CD14-positive monocyte (primary cell): ENCODE measurements around the gene MICAL2. TPM values are rescaled to one million over a fixed set of nuclear protein-coding genes. Genes with fewer than 3 reads are reported as not detected.

Source experiments
- DNase-seq, 3 donors: peaks; one replicate each; pipeline ENCODE4 v3.0.0-alpha.2; 2011 to 2022
- H2AFZ ChIP-seq: 2 replicates; pipeline ENCODE4 v1.6.0; 2012; ENCODE audit warnings: mild to moderate bottlenecking, low read depth, low read length, inconsistent platforms; ENCODE audit not compliant: insufficient read depth, poor library complexity, severe bottlenecking
- H3K27ac ChIP-seq, 2 donors: 1 replicate in 1 of 2; 2 replicates in 1 of 2; pipeline ENCODE4 v1.5.1; 2012 to 2013; ENCODE audit warnings: low read length in 2 of 2, control low read depth in 1 of 2, inconsistent platforms in 1 of 2, low read depth in 1 of 2, mild to moderate bottlenecking in 1 of 2
- H3K27me3 ChIP-seq, 2 donors: one replicate each; pipeline versions ENCODE4 v1.6.0 to v1.6.1; 2011 to 2013; ENCODE audit warnings: low read length in 2 of 2; ENCODE audit not compliant: control insufficient read depth in 2 of 2, insufficient read depth in 2 of 2
- H3K36me3 ChIP-seq, 2 donors: replicated peaks in 1 of 2; 1 replicate in 1 of 2; 2 replicates in 1 of 2; pipeline versions ENCODE4 v1.5.1 to v1.6.1; 2012 to 2013; ENCODE audit warnings: low read length in 2 of 2, control low read depth in 1 of 2, inconsistent platforms in 1 of 2, mild to moderate bottlenecking in 1 of 2; ENCODE audit not compliant: insufficient read depth in 2 of 2, control insufficient read depth in 1 of 2
- H3K4me1 ChIP-seq, 2 donors: 1 replicate in 1 of 2; 2 replicates in 1 of 2; pipeline versions ENCODE4 v1.5.1 to v1.6.1; 2012 to 2013; ENCODE audit warnings: low read length in 2 of 2, control low read depth in 1 of 2, inconsistent platforms in 1 of 2, mild to moderate bottlenecking in 1 of 2, moderate library complexity in 1 of 2; ENCODE audit not compliant: insufficient read depth in 2 of 2, control insufficient read depth in 1 of 2
- H3K4me2 ChIP-seq: replicated peaks from 2 replicates; pipeline ENCODE3; 2012; ENCODE audit warnings: low read length, moderate library complexity, mild to moderate bottlenecking; ENCODE audit not compliant: poor library complexity, severe bottlenecking; ENCODE audit errors: extremely low read depth
- H3K4me3 ChIP-seq, 3 experiments: fragments of 200-600 bp in 1 of 3; sonication (generic) in 1 of 3; replicated peaks in 1 of 3; 1 replicate in 2 of 3; 2 replicates in 1 of 3; pipeline ENCODE4 v1.5.1; 2011 to 2013; ENCODE audit warnings: low read length in 3 of 3, mild to moderate bottlenecking in 3 of 3, control low read depth in 2 of 3, low read depth in 2 of 3, inconsistent platforms in 1 of 3, moderate library complexity in 1 of 3
- H3K79me2 ChIP-seq: 2 replicates; pipeline ENCODE4 v1.6.0; 2012; ENCODE audit warnings: mild to moderate bottlenecking, control low read depth, inconsistent platforms, low read length, moderate library complexity; ENCODE audit not compliant: insufficient read depth
- H3K9ac ChIP-seq: 2 replicates; pipeline ENCODE4 v1.6.0; 2017; ENCODE audit warnings: low read length, mild to moderate bottlenecking; ENCODE audit not compliant: insufficient read depth, poor library complexity, severe bottlenecking
- H3K9me3 ChIP-seq, 2 donors: replicated peaks in 1 of 2; 1 replicate in 1 of 2; 2 replicates in 1 of 2; pipeline versions ENCODE4 v1.5.1 to v1.6.1; 2012 to 2013; ENCODE audit warnings: low read length in 2 of 2, control low read depth in 1 of 2; ENCODE audit not compliant: control insufficient read depth in 1 of 2, insufficient read depth in 1 of 2
- H4K20me1 ChIP-seq: 2 replicates; pipeline ENCODE4 v1.6.0; 2012; ENCODE audit warnings: mild to moderate bottlenecking, low read length, control low read depth, moderate library complexity; ENCODE audit not compliant: insufficient read depth
- H3K27ac Mint-ChIP-seq, 7 donors: one replicate each; pipeline ENCODE4 v1.8.0; 2020; ENCODE audit warnings: mild to moderate bottlenecking in 7 of 7, mixed read lengths in 7 of 7, moderate library complexity in 6 of 7, inconsistent platforms in 2 of 7
- H3K27me3 Mint-ChIP-seq, 3 donors: one replicate each; pipeline ENCODE4 v1.8.0; 2021 to 2022; ENCODE audit warnings: low read depth in 3 of 3, mild to moderate bottlenecking in 3 of 3, mixed read lengths in 3 of 3, moderate library complexity in 3 of 3, inconsistent platforms in 1 of 3
- H3K36me3 Mint-ChIP-seq, 2 donors: one replicate each; pipeline ENCODE4 v1.8.0; 2020; ENCODE audit warnings: mixed read lengths in 2 of 2, inconsistent platforms in 1 of 2, mild to moderate bottlenecking in 1 of 2
- H3K4me1 Mint-ChIP-seq: one replicate; pipeline ENCODE4 v1.8.0; 2020; ENCODE audit warnings: mild to moderate bottlenecking, mixed read lengths
- H3K4me3 Mint-ChIP-seq, 2 donors: one replicate each; pipeline ENCODE4 v1.8.0; 2020; ENCODE audit warnings: mild to moderate bottlenecking in 2 of 2, mixed read lengths in 2 of 2, moderate library complexity in 1 of 2
- H3K9me3 Mint-ChIP-seq, 7 donors: one replicate each; pipeline ENCODE4 v1.8.0; 2020 to 2022; ENCODE audit warnings: mixed read lengths in 7 of 7, mild to moderate bottlenecking in 6 of 7, moderate library complexity in 6 of 7, inconsistent platforms in 2 of 7
- WGBS: methylation state at CpG from one replicate; pipeline ENCODE4 v1.1.5; 2013; ENCODE audit warnings: missing lambda C conversion rate; ENCODE audit not compliant: insufficient coverage; 5-methylcytosine and 5-hydroxymethylcytosine counted together
- intact Hi-C, 2 donors: fragments of 100-400 bp; cut with micrococcal nuclease; formaldehyde crosslinking; loops; one replicate each; pipeline versions ENCODE4 v1.15.0 to v1.15.1; 2023
- polyA plus RNA-seq, 3 donors: library from polyadenylated mRNA; depleted of rRNA in 1 of 3; unstranded in 2 of 3; stranded (reverse) in 1 of 3; fragments of 300-500 nt in 2 of 3; fragments of >200 nt in 1 of 3; fragmentation: Illumina TruSeq in 2 of 3; gene quantifications; 1 replicate in 2 of 3; 2 replicates in 1 of 3; pipeline ENCODE4 v1.2.3, GENCODE V29; 2012 to 2021
- TF ChIP-seq, protein P1 (sequence below): fragments of 200-600 bp; IDR thresholded peaks from one replicate; pipeline ENCODE4 v1.8.0; 2022; ENCODE audit warnings: antibody characterized with exemption, mild to moderate bottlenecking

Gene MICAL2
- polyA plus RNA-seq, 3 donors = 39.8 to 72.5 (median 44.0) TPM

DNA sequence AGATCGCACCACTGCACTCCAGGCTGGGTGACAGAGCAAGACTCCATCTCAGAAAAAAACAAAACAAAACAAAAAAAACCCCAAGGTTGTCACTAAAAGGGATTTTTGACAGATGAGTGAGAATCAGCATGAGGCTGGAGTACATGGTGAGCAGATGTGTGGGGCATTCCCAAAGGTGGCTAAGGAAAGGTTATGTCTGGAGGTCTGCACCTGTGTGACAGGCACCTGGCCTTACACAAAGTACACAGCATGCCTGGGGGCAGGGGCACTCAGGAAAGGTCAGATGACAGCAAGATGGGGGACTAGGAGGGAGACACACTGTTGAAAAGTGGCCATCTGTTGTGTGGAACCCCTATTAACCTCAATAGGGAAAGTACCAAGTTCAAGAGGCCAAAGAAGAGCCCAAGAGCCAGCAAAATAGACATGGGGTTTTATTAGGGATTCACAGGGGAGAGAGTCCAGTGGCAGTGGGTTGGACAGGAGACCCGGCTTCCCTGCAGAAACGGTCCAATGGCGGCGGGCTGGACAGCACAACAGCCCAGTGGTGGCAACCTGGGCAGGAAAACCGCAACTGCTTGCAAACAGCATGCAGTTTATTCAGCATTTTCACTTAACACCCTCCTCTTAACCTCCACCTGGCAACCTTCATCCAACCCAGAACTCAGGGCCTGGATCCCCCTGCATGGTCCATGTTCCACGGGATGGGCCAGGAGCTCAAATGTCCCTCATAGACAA is 101.1 kb downstream of the MICAL2 start:
- WGBS = 100% methylated on average over 5 of the region's 7 CpGs
- DNase-seq = no peak
- Mint-ChIP-seq H3K27ac (peak overlapping the region in 2 of 7 donors; percentile 35 to 71), H3K4me1 (peaks cover 17% of the 10 kb centered on the region), H3K36me3 (peaks cover 98% of the 10 kb centered on the region in 2 donors), H3K27me3 (no peaks in the 10 kb centered on the region), H3K4me3 (no peak overlapping the region), H3K9me3 (peaks cover 0 to 2% (median 0%) of the 10 kb centered on the region in 7 donors)
- Histone ChIP-seq H3K27me3 (no peaks in the 10 kb centered on the region), H3K9me3 (no peaks in the 10 kb centered on the region), H3K9ac (no peak overlapping the region), H2AFZ (no peak overlapping the region), H4K20me1 (peaks cover 30% of the 10 kb centered on the region), H3K4me3 (no peak overlapping the region), H3K4me2 (no peak overlapping the region), H3K79me2 (no peaks in the 10 kb centered on the region), H3K36me3 (peaks cover 94 to 99% of the 10 kb centered on the region in 2 donors), H3K4me1 (peaks cover 8 to 9% of the 10 kb centered on the region in 2 donors), H3K27ac (no peak overlapping the region)
- intact Hi-C loops = no loop called here
- TF ChIP-seq, protein P1, sequence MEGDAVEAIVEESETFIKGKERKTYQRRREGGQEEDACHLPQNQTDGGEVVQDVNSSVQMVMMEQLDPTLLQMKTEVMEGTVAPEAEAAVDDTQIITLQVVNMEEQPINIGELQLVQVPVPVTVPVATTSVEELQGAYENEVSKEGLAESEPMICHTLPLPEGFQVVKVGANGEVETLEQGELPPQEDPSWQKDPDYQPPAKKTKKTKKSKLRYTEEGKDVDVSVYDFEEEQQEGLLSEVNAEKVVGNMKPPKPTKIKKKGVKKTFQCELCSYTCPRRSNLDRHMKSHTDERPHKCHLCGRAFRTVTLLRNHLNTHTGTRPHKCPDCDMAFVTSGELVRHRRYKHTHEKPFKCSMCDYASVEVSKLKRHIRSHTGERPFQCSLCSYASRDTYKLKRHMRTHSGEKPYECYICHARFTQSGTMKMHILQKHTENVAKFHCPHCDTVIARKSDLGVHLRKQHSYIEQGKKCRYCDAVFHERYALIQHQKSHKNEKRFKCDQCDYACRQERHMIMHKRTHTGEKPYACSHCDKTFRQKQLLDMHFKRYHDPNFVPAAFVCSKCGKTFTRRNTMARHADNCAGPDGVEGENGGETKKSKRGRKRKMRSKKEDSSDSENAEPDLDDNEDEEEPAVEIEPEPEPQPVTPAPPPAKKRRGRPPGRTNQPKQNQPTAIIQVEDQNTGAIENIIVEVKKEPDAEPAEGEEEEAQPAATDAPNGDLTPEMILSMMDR = no peak

GRCh38 chr11:12212174-12212820 is 101.9 kb downstream of the MICAL2 start:
- no peaks in the 10 kb centered on the region for H3K9me3 ChIP-seq
- H3K79me2 ChIP-seq = no peaks in the 10 kb centered on the region
- no peak for DNase-seq
- H3K4me1 ChIP-seq = peaks cover 8 to 9% of the 10 kb centered on the region in 2 donors
- H4K20me1 ChIP-seq = peaks cover 27% of the 10 kb centered on the region
- intact Hi-C loops = no loop called here
- TF ChIP-seq, protein P1 = no peak
- Mint-ChIP-seq H3K4me1 (peaks cover 18% of the 10 kb centered on the region), H3K27me3 (no peaks in the 10 kb centered on the region), H3K36me3 (peaks cover 98% of the 10 kb centered on the region in 2 donors), H3K27ac (no peak overlapping the region), H3K9me3 (peaks cover 0 to 2% (median 0%) of the 10 kb centered on the region in 7 donors), H3K4me3 (no peak overlapping the region)
- H3K27me3 ChIP-seq = no peaks in the 10 kb centered on the region
- no peak overlapping the region for H3K4me3 ChIP-seq
- H3K9ac ChIP-seq = no peak overlapping the region
- no peak overlapping the region for H3K27ac ChIP-seq
- peaks cover 94 to 99% of the 10 kb centered on the region in 2 donors for H3K36me3 ChIP-seq
- WGBS = 96% methylated on average over 3 of the region's 7 CpGs
- H2AFZ ChIP-seq = no peak overlapping the region
- no peak overlapping the region for H3K4me2 ChIP-seq
